ENCODE measurements around the gene EPHA3.

DNA sequence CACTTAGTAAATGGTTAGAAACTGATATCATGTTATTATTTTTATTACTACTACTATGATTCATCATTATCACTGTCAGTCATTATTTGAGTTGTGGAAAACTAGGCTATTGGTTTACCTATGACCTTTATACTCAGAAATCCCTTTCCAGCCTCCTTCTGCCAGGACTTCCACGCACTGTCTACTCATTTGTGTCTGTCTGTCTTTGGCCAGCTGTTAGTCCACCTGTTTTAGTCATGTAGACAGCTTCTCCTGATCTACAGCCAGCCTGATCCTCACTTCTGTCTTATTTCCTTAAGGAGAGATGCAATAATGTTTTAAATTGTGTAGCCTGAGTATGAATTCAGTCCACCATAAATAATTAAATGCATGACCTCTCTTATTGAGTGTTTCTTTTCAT, 162.8 kb downstream of the EPHA3 start:
- no peak for TF ChIP-seq GATA3 (IDR thresholded peaks at IDR 0.05; ENCODE audit: low read depth, low read length)
- TF ChIP-seq GATA2 (IDR thresholded peaks at IDR 0.05; ENCODE audit: low read depth, low read length): no peak

Data from SH-SY5Y (cell line).